GM19193 (cell line): ENCODE results near the gene VAV1.

Experiments
- POLR2A ChIP-seq: IDR thresholded peaks from 4 replicates; pipeline ENCODE4 v1.6.1; 2011; ENCODE audit not compliant: insufficient read depth, insufficient read length; ENCODE audit errors: extremely low read depth

The VAV1 gene

DNA sequence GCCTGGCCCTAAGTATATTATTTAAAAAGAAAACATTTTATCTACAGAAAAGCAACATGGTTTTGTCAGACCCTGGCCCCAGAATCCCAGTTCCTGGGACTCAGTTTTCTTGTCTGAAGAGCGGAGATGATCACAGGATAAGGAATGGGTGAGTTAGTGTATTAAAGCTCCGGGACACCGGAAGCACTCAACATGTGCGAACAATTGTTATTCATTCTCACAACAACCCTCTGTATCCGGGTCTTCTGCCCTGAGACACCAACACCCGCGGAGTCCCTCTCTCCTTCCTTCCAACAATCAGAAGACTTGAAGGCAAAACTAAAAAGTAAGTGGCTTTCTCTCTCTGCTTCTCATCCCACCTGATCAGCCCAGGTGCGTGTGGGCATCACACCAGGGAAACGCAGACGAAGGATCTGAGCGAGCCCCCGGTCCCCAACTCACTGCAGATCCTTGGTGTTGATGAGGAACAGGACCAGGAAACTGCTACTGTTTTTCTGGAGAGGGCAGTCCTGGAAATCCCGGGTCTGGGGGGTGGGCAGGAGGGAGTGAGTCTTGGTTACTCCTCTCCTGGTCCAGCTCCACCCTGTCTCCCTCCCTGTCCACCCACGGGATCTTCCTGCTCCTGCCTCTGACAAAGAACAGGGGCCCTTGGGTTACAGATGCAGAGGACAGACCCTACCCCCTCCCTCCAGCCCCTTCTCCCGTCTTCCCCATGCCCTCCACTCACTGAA is 37.2 kb upstream of the VAV1 start:
- no peak for TF ChIP-seq POLR2A

DNA sequence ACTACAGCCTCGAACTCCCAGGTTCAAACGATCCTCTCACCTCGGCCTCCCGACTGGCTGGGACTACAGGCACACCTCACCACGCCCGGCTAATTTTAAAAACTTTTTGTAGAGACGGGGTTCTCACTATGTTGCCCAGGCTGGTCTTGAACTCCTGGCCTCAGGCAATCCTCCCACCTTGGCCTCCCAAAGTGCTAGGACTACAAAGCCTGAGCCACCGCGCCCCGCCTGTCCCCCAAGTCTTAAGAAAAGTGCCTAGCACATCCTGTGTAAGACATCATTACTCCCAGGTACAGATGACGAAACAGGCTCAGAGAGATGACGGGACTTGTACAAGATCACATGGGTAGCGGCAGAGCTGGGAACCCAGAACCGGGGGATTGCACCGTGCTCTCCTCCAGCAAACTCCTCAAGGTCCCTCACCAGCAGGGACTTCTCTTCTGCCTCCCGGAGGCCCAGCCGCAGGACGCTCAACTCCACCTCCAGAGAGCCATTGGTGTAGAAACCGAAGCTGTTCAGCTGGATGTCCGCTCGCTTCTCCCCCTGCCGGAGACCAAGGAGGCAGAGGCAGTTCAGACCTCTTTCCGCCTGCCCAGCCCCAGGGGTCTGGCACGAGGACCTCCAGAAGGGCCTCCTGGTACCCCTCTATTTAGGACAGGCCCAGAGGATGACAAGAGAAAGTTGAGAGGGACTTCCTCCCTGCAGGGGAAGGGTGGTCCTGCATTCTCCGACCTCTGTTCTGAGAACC is 36.2 kb upstream of the VAV1 start:
- peak; percentile 56 for TF ChIP-seq POLR2A

DNA sequence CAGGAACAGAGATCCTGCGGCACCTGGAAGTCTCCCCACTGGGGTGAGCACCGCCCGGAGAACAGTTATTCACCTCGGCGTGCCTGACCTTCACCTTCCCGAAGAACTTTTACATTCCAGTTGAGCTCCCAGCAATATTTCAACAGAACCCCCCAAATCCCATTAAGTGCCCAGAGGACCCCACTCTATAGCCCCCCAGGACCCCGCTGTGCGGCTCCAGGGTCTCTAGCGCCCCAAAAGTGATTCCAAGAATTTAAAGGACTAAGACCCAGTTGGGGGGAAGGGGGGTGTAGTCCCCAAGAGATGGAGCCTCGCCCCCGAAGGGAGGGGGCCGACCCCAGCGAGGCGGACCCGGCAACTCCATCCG is 35.6 kb upstream of the VAV1 start:
- TF ChIP-seq POLR2A, result no peak

DNA sequence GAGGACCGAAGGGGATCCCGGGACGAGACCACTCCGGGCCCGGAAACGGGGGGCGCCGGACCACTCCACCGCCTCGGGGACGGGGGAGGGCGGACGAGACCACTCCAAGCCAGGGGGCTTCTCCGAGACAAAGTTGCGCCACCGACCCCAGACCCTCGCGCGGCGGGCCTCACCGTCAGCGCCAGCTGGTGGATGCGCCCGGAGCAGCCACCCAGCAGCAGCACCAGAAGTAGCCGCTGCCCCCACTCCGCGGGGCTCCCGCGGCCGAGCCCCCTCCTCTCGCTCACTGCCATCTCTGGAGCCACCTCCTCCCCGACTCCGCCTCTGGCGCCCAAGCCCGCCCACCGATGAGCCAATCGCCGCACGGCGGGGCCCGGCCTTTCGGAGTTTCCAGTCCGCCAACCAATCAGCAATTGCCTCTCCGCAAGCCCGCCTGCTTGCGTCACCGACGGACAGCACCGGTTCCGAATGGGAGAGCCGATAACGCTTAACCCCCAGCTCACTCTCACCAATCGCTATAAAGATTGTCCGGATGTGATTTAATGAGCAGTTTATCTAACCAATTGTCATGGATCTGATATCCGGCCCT is 35.1 kb upstream of the VAV1 start, which contains the start of gene GPR108:
GPR108 (minus strand) TSS at position 297 of the 589 bp plus-strand sequence; CDS start at position 293, 4 bp downstream.
- peak; percentile 57 for TF ChIP-seq POLR2A

DNA sequence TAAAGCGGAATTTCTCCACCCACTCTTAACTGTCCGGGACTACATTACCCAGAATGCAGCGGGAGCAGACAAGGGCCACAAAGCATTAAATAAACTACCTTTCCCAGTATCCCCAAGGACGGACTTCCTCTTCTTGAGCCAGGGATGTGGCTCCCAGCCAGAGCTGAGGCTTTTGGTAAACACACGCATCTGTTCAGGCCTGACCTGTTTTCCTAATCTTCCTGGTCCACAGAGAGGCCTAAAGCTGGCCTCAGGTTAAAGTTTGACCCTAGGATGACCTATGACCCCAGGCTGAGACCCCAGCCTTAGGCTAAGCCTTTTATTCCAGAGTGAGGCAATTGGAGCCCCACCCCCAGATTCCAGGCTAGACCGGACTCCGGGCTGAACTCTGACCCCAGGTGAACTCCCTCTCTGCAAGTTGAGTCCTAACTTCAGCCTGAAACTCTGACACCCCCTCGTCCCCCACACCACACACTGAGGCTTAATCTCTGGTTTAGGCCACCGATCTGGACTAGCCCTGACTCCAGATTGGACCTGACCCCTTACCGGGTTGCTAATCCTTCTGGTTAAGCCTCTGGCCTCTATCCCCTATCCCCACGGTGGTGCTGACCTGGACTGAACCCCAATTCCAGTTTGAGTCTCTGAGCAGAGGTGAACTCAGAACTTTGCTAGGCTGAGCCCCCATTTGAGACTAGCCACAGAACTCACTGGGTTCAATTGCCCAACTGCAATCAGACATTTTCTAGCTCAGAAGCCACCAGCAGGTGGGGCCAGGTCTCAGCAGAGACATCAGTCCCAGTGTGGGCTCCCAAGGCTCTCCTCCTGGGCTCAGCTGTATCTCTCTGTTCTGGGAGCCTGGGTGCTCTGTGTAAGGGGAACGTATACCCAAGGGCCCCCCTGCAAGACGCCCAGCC is 34.4 kb upstream of the VAV1 start:
- TF ChIP-seq POLR2A, result peak; percentile 23

DNA sequence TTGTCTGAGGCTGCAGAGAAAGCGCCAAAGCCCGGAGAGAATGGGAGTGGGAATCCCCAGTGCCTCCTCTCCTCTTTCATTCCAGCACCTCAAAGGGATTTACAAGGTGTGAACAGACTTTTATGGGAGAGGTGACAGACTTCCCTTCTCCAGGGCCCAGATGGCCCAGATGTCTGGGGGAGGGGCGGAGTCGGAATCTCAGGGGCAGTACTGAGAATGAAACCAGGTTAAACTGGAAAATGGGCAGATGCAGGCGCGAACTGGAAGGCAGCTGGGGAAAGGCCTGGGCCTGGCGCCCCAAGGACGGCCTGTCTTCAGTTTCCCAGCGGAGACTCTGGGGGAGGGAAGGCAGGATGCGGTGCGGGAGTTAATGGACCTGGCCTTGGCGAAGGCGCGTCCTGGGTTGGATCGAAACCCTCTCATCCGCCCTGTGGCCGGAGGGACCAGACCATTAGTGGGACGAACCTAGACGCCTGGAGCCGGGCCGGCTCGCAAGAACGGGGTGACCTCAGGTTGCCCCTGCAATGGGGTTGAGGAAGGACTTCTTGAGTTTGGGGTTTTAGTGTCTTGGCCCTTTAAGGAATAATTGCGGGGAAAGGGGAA is 33.6 kb upstream of the VAV1 start:
- no peak for TF ChIP-seq POLR2A

DNA sequence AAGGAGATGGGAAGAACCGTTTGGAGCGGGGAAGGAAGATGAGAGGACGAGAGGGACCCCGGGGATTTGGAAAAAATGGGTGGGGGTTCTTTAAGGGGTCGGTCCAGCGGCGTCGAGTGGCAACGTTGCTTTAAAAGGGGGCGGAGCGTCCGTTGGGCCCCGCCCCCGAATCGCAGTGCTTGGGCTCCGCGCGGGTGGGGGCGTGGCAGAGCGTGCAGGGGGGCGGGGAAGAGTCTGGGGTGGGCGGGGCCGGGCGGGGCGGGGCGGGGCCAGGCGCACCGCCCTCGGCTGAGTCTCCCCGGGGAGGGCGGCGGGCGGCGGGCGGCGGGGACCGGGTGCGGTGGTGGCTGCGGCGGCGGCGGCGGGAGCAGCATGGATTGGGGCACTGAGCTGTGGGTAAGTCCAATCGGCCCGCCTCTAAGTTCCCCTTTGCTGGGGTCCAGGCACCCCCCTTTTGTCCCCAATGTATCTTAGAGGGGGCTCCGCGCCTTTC is 33.1 kb upstream of the VAV1 start, which contains the start of gene TRIP10:
TRIP10 (plus strand) TSS at position 291 of the 493 bp plus-strand sequence; CDS start at position 373, 82 bp downstream.
- TF ChIP-seq POLR2A, result no peak

DNA sequence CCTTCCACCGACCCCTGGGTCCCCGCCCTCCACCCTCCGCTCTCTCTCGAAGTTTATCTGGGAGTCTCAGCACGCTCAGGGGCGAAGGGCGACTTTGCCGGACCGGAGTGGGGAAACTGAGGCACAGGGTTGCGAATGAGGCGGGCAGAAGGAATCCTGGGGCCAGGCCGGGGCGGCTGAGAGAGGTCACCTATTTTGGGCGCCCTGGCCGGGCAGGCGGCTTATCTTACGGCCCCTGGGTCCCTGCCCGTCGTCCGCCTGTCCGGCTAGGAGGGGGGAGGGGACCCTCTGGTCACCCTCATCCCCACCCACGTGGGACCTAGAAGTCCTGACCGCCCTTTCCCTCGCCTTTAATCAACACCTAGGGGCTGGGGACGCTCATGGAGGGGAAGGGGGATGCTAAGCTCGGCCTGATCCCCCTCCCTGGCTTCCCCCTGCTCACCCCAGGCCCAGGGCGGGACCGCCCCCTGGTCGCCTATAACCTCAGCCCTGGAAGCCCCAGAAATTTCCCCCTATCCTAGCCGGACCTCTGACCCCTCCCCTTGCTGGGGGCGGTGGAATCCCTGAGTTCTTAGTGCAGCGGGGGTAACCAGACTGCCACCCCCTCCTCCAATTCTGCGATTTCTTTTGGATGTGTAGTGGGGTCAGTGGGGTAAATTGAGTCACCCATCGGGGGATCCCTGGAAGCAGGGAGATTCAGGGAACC is 32.5 kb upstream of the VAV1 start:
- no peak for TF ChIP-seq POLR2A

DNA sequence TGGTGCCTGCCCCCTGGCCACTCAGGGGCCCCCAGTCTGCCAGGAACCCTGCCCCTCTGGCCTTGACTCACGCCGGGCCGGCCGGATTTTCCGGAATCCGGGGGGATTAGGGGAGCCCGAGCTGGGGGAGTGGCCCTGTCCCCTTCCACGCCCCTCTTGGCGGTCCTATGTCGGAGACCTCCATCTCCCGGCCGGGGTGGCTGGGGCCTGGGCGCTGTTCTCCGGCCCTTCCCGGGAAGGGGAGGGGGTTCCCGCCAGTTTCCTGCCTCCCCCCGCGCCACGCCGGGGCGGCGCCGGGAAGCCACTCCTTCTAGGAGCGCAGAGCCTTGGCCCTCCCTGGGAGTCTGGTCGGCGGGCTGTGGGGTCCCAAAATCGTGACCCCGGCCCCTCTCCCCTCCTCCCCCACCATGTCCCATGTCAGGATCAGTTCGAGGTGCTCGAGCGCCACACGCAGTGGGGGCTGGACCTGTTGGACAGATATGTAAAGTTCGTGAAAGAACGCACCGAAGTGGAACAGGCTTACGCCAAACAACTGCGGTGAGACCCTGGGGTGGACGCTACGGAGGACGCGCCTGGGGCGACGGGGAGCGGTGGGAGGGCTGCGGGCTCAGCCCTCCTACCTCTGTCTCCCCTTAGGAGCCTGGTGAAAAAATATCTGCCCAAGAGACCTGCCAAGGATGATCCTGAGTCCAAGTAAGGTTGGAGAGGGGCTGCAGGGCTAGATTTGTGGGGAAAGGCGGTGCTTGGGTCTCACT is 31.7 kb upstream of the VAV1 start:
- no peak for TF ChIP-seq POLR2A

DNA sequence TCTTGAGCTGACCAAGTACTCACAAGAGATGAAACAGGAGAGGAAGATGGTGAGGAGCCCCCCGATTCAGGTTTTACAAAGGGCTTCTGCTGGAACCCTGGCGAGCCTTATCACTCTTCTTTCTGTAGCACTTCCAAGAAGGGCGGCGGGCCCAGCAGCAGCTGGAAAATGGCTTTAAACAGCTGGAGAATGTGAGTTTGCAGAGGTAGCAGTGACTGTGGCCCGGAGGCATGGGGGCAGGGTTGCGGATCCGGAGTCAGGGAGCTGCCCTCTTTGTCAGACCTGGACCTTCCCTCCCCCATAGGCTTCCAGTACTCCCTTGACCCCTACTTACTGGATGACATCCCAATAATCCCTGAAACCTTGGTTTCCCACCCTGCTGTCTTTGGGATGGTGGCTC is 29.4 kb upstream of the VAV1 start:
- TF ChIP-seq POLR2A, result no peak

DNA sequence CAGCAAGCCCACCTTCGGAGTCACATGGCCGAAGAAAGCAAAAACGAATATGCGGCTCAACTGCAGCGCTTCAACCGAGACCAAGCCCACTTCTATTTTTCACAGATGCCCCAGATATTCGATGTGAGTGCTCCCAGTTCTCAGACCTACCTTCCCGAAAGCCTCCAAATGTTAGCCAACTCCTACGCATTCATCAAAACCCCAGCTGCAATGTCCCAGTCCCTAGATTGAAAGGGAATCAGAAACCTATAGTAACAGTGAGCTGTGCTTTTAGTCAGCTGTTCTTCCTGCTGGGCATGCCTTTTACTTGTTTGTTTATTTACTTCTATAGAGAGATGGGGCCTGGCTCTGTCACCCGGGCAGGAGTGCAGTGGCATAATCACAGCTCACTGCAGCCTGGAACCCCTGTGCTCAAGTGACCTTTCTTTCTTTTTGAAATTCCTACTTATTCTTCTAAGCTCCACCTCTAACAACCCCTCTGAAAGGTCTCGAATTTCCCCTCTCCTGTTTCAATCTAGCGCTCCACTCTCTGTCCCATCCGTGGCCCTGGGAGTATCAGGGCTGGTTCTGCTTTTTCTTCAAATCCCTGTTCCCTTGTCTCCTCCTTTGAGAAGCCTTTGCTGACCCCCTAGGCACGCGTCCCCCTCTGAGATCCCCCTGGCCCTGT is 28.7 kb upstream of the VAV1 start:
- TF ChIP-seq POLR2A, result no peak
